Measurements from ENCODE around the gene FOXO1.

The FOXO1 gene

GRCh38 chr13:40679480-40679985 is 13.1 kb upstream of the FOXO1 start:
- H3K9ac ChIP-seq (ENCODE audit: low read depth, low read length): no peak overlapping the region
- H3K4me3 ChIP-seq (ENCODE audit: low read length): no peak overlapping the region
- H3K4me1 ChIP-seq (ENCODE audit: control insufficient read depth, insufficient read depth, low read length): no peaks in the 10 kb centered on the region
- no peaks in the 10 kb centered on the region for H3K36me3 ChIP-seq (ENCODE audit: insufficient read depth, low read length)
- H3K27me3 ChIP-seq (ENCODE audit: control insufficient read depth, insufficient read depth, low read length): no peaks in the 10 kb centered on the region
- H3K4me2 ChIP-seq (ENCODE audit: low read length): no peak overlapping the region
- no peaks in the 10 kb centered on the region for H3K9me3 ChIP-seq (replicated peaks; ENCODE audit: low read length)

GRCh38 chr13:40677064-40677463 is 10.6 kb upstream of the FOXO1 start:
- H3K4me3 ChIP-seq (ENCODE audit: low read length): no peak overlapping the region
- no peak overlapping the region for H3K9ac ChIP-seq (ENCODE audit: low read depth, low read length)
- H3K36me3 ChIP-seq (ENCODE audit: insufficient read depth, low read length): no peaks in the 10 kb centered on the region
- H3K4me1 ChIP-seq (ENCODE audit: control insufficient read depth, insufficient read depth, low read length): peaks cover 13% of the 10 kb centered on the region
- no peaks in the 10 kb centered on the region for H3K9me3 ChIP-seq (replicated peaks; ENCODE audit: low read length)
- H3K27me3 ChIP-seq (ENCODE audit: control insufficient read depth, insufficient read depth, low read length): no peaks in the 10 kb centered on the region
- no peak overlapping the region for H3K4me2 ChIP-seq (ENCODE audit: low read length)

DNA sequence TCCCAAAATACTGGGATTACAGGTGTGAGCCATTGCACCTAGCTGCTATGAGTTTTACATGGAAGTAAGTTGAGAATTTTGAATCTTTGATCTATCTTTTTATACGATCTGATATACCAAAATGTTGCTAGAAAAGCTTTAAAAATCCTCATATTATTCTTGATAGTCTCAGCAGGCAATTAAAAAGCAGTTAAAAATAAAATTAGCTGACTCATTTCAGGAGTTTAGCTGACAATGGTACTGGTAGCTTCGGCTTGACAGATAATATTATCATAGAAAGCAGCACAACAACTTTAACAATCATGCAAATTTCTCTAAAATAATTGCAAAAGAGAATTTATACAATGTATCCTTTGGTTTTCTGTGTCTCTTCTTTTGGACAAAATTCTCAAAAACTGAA is 9.6 kb upstream of the FOXO1 start:
- Histone ChIP-seq H3K27me3 (ENCODE audit: control insufficient read depth, insufficient read depth, low read length) (no peaks in the 10 kb centered on the region), H3K9ac (ENCODE audit: low read depth, low read length) (no peak overlapping the region), H3K4me1 (ENCODE audit: control insufficient read depth, insufficient read depth, low read length) (peaks cover 15% of the 10 kb centered on the region), H3K36me3 (ENCODE audit: insufficient read depth, low read length) (no peaks in the 10 kb centered on the region), H3K4me2 (ENCODE audit: low read length) (no peak overlapping the region), H3K4me3 (ENCODE audit: low read length) (no peak overlapping the region), H3K9me3 (replicated peaks; ENCODE audit: low read length) (no peaks in the 10 kb centered on the region)

GRCh38 chr13:40673414-40673813 is 7.0 kb upstream of the FOXO1 start:
- Histone ChIP-seq H3K4me3 (ENCODE audit: low read length) (no peak overlapping the region), H3K9me3 (replicated peaks; ENCODE audit: low read length) (no peaks in the 10 kb centered on the region), H3K4me1 (ENCODE audit: control insufficient read depth, insufficient read depth, low read length) (peaks cover 18% of the 10 kb centered on the region), H3K9ac (ENCODE audit: low read depth, low read length) (no peak overlapping the region), H3K36me3 (ENCODE audit: insufficient read depth, low read length) (no peaks in the 10 kb centered on the region), H3K27me3 (ENCODE audit: control insufficient read depth, insufficient read depth, low read length) (no peaks in the 10 kb centered on the region), H3K4me2 (ENCODE audit: low read length) (no peak overlapping the region)

DNA sequence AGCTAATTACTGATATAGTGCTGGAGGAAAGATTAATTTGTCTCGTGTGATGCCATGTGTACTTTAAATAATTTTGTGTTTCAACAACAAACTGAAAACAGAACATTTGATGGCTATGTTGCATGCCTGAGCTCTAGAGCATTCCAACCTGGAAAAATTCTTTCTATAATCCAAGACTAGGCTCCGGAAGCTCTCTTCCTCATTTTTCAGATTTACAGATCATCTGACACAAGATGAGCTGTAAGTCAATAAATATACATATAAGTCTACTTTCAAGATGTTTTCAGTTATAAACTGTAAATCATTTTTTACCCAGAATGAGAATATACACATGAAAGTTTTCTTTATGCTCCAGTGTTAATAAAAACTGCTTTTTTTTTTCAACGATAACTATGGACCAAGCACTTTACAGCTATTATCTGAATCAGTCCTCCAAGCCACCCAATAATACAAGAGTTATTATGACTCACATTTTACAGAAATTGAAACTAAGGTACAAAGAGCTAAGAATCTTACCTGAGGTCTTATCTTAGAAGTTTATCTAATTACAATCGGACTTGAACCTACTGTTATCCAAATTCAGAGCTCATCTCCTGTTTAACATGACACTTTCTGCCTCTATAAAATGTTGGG is 6.4 kb upstream of the FOXO1 start:
- Histone ChIP-seq H3K27me3 (ENCODE audit: control insufficient read depth, insufficient read depth, low read length) (no peaks in the 10 kb centered on the region), H3K36me3 (ENCODE audit: insufficient read depth, low read length) (no peaks in the 10 kb centered on the region), H3K4me1 (ENCODE audit: control insufficient read depth, insufficient read depth, low read length) (peaks cover 22% of the 10 kb centered on the region), H3K9ac (ENCODE audit: low read depth, low read length) (peak overlapping the region; percentile 6), H3K4me2 (ENCODE audit: low read length) (peak overlapping the region; percentile 32), H3K4me3 (ENCODE audit: low read length) (no peak overlapping the region), H3K9me3 (replicated peaks; ENCODE audit: low read length) (no peaks in the 10 kb centered on the region)

DNA sequence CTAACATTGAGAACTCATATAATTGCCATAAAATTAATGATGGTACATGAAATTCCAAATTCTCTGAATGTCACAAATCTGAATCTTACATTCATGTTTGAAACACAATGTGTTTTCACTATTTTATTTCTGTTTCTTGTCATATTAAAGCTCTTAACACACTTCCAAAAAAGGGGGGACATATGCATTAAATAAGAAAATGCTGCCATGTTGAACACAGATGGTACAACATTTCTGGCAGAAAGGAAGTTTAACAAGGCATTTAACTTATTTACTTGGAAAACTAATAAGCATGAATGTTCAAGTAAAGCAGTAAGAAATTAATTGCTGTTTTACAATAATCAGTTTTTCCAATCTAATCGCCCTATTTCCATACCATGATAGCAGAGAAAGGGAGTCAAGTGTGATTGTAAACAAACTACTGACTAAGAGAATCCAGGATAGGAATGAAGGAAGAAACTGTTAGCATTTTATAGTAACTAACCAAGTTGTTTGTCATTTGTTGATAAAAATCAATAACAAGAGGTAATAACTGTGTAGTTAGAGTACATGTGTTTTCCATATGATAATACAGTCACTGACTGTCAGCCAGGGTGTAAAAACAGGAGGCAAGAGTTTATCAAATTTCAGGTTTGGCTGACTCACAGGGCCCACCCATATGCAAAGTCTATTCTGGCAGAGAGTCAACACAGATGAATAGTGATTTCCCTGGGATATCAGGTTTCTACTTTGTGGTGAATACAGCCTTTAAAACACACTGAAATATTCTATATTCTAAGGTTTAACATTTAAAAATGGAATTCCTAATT is 5.7 kb upstream of the FOXO1 start:
- Histone ChIP-seq H3K27me3 (ENCODE audit: control insufficient read depth, insufficient read depth, low read length) (no peaks in the 10 kb centered on the region), H3K4me2 (ENCODE audit: low read length) (peak overlapping the region; percentile 32), H3K9me3 (replicated peaks; ENCODE audit: low read length) (no peaks in the 10 kb centered on the region), H3K9ac (ENCODE audit: low read depth, low read length) (peak overlapping the region; percentile 6), H3K4me1 (ENCODE audit: control insufficient read depth, insufficient read depth, low read length) (peaks cover 26% of the 10 kb centered on the region), H3K4me3 (ENCODE audit: low read length) (no peak overlapping the region), H3K36me3 (ENCODE audit: insufficient read depth, low read length) (no peaks in the 10 kb centered on the region)

DNA sequence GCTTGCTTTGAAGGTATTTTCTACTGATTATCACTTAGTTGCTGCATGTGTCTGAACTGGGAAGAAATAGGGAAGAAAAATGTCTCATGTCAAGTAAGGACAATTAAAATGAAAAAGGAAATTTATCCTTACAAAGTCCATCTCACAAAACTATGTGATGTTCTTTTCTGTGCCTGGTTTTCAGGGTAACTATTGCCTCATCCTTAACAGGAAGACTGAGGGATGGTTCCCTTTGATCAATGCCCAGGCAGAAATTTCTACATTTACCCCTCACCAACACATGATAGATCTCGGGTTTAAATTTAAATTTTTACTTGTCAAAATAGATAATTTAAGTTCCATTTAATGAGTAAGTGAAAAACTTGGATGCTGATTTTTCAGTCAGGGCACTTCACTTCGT is 3.9 kb upstream of the FOXO1 start:
- Histone ChIP-seq H3K4me3 (ENCODE audit: low read length) (no peak overlapping the region), H3K9ac (ENCODE audit: low read depth, low read length) (no peak overlapping the region)

GRCh38 chr13:40668335-40668734 is 1.9 kb upstream of the FOXO1 start:
- Histone ChIP-seq H3K27me3 (ENCODE audit: control insufficient read depth, insufficient read depth, low read length) (no peaks in the 10 kb centered on the region), H3K9ac (ENCODE audit: low read depth, low read length) (no peak overlapping the region), H3K9me3 (replicated peaks; ENCODE audit: low read length) (no peaks in the 10 kb centered on the region), H3K4me2 (ENCODE audit: low read length) (peak overlapping the region; percentile 91), H3K4me1 (ENCODE audit: control insufficient read depth, insufficient read depth, low read length) (peaks cover 32% of the 10 kb centered on the region), H3K36me3 (ENCODE audit: insufficient read depth, low read length) (no peaks in the 10 kb centered on the region), H3K4me3 (ENCODE audit: low read length) (no peak overlapping the region)

More for the DNA sequence above, 3.9 kb upstream of the FOXO1 start:
- H3K36me3 ChIP-seq (ENCODE audit: insufficient read depth, low read length): no peaks in the 10 kb centered on the region
- no peaks in the 10 kb centered on the region for H3K9me3 ChIP-seq (replicated peaks; ENCODE audit: low read length)
- H3K27me3 ChIP-seq (ENCODE audit: control insufficient read depth, insufficient read depth, low read length): no peaks in the 10 kb centered on the region
- H3K4me1 ChIP-seq (ENCODE audit: control insufficient read depth, insufficient read depth, low read length): peaks cover 26% of the 10 kb centered on the region
- H3K4me2 ChIP-seq (ENCODE audit: low read length): no peak overlapping the region

- Histone ChIP-seq H3K4me3 (ENCODE audit: low read length) (peak overlapping the region; percentile 97), H3K36me3 (ENCODE audit: insufficient read depth, low read length) (no peaks in the 10 kb centered on the region), H3K4me2 (ENCODE audit: low read length) (peak overlapping the region; percentile 91), H3K9me3 (replicated peaks; ENCODE audit: low read length) (no peaks in the 10 kb centered on the region), H3K9ac (ENCODE audit: low read depth, low read length) (peak overlapping the region; percentile 94), H3K27me3 (ENCODE audit: control insufficient read depth, insufficient read depth, low read length) (no peaks in the 10 kb centered on the region), H3K4me1 (ENCODE audit: control insufficient read depth, insufficient read depth, low read length) (peaks cover 29% of the 10 kb centered on the region)
Measured at GRCh38 chr13:40667622-40667978, 1.2 kb upstream of the FOXO1 start.

GRCh38 chr13:40666933-40667621 is 636 bp upstream of the FOXO1 start:
- Histone ChIP-seq H3K4me2 (ENCODE audit: low read length) (peak overlapping the region; percentile 91), H3K9ac (ENCODE audit: low read depth, low read length) (peak overlapping the region; percentile 94), H3K9me3 (replicated peaks; ENCODE audit: low read length) (no peaks in the 10 kb centered on the region), H3K36me3 (ENCODE audit: insufficient read depth, low read length) (no peaks in the 10 kb centered on the region), H3K27me3 (ENCODE audit: control insufficient read depth, insufficient read depth, low read length) (no peaks in the 10 kb centered on the region), H3K4me3 (ENCODE audit: low read length) (peak overlapping the region; percentile 97), H3K4me1 (ENCODE audit: control insufficient read depth, insufficient read depth, low read length) (peaks cover 29% of the 10 kb centered on the region)

DNA sequence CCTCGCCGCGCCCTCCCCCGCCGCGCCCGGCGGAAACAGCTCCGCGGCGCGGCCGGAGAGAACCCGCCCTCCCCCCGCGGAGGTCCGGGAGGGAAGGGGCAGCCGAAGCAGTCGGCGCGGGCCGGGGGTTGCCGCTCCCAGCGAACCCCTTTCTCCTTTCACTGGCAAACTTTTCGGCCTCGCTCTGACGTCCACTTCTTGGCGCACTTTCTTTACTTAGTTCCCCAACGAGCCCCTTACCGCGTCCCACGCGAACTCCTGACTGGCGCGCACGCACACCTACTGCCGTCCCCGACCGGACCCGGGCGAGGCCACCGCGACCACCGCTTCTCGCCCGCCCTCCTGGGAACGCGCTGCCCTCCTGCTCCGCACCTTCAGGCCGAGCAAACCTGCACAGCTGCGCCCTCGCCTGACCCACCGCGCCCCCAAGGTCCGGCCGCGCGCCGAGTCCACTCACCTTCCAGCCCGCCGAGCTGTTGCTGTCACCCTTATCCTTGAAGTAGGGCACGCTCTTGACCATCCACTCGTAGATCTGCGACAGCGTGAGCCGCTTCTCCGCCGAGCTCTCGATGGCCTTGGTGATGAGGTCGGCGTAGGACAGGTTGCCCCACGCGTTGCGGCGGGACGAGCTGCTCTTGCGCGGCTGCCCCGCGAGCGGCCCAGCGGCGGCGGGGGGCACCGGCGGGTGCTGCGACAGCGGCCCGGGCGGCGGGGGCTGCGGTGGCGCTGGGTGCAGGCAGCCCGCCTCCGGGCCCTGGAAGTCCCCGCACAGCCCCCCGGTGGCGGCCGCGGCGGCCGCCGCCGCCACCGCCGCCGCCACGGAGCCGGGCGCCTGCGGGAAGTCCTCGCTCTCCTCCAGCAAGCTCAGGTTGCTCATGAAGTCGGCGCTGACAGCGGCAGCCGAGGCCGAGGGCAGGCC is 1.1 kb downstream of the FOXO1 start:
- H3K9ac ChIP-seq (ENCODE audit: low read depth, low read length): peak overlapping the region; percentile 94
- peak overlapping the region; percentile 93 for H3K4me2 ChIP-seq (ENCODE audit: low read length)
- H3K27me3 ChIP-seq (ENCODE audit: control insufficient read depth, insufficient read depth, low read length): no peaks in the 10 kb centered on the region
- no peaks in the 10 kb centered on the region for H3K9me3 ChIP-seq (replicated peaks; ENCODE audit: low read length)
- H3K4me1 ChIP-seq (ENCODE audit: control insufficient read depth, insufficient read depth, low read length): peaks cover 31% of the 10 kb centered on the region
- peak overlapping the region; percentile 97 for H3K4me3 ChIP-seq (ENCODE audit: low read length)
- no peaks in the 10 kb centered on the region for H3K36me3 ChIP-seq (ENCODE audit: insufficient read depth, low read length)
